ENCODE measurements around the gene BTBD9. TPM values are rescaled to one million over a fixed set of nuclear protein-coding genes. Genes with fewer than 3 reads are reported as not detected.

BTBD9 gene
- total RNA-seq, 1 experiment from 2014 or later: 4.3 TPM

DNA sequence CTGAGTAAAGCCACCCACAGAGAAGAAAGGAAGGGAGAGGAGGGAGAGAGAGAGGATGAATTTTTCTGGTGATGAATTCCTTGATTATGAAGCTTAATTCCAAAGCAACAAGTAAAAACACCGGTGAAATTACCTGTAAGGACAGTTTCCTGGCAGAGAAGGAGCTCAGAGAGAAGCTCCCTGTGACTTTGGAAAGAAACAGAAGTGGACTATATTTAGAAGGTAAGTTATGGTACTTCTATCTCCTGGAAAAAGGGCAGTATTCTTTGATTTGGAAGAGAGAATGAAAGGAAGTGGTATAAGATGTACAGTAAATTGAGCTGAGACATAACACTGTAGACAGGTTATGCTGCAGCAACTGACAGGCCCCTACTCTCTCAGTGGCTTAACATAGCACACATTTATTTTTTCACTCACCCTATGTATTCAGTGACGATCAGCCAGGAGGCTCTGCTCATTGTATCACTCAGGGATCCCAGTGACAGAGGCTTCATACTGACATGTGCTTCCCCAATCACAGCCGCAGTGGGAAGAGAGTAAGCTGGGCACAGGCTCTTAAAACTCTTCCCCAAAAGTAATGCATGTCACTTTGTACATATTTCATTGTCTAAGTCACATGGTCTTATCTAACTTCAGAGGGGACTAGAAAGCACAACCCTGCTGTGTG, 349.5 kb downstream of the BTBD9 start:
- Histone ChIP-seq H3K79me2 (ENCODE audit: low read length) (no peaks in the 10 kb centered on the region), H3K9me2 (replicated peaks; ENCODE audit: low read length) (no peaks in the 10 kb centered on the region), H3K4me3 (ENCODE audit: low read length) (no peak overlapping the region), H3K9ac (ENCODE audit: low read length) (no peak overlapping the region), H3K27me3 (ENCODE audit: low read length) (no peaks in the 10 kb centered on the region), H3K4me1 (ENCODE audit: insufficient read depth, low read length) (no peaks in the 10 kb centered on the region), H4K20me1 (ENCODE audit: low read length) (no peaks in the 10 kb centered on the region), H3K36me3 (ENCODE audit: low read depth, low read length) (no peaks in the 10 kb centered on the region), H3K9me3 (ENCODE audit: low read length) (no peaks in the 10 kb centered on the region), H3K4me2 (ENCODE audit: low read length) (no peak overlapping the region), H2AFZ (ENCODE audit: low read length) (no peak overlapping the region), H3K27ac (ENCODE audit: low read length) (no peak overlapping the region), H3F3A (ENCODE audit: low read length, unreplicated experiment) (no peaks in the 10 kb centered on the region)
- TF ChIP-seq, protein P1, sequence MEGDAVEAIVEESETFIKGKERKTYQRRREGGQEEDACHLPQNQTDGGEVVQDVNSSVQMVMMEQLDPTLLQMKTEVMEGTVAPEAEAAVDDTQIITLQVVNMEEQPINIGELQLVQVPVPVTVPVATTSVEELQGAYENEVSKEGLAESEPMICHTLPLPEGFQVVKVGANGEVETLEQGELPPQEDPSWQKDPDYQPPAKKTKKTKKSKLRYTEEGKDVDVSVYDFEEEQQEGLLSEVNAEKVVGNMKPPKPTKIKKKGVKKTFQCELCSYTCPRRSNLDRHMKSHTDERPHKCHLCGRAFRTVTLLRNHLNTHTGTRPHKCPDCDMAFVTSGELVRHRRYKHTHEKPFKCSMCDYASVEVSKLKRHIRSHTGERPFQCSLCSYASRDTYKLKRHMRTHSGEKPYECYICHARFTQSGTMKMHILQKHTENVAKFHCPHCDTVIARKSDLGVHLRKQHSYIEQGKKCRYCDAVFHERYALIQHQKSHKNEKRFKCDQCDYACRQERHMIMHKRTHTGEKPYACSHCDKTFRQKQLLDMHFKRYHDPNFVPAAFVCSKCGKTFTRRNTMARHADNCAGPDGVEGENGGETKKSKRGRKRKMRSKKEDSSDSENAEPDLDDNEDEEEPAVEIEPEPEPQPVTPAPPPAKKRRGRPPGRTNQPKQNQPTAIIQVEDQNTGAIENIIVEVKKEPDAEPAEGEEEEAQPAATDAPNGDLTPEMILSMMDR (conservative IDR thresholded peaks at IDR 0.05; ENCODE audit: low read depth, low read length): no peak
- TF ChIP-seq EZH2phosphoT487 (IDR thresholded peaks at IDR 0.05; ENCODE audit: borderline replicate concordance, low read length): no peak
- TF ChIP-seq EZH2 (IDR thresholded peaks at IDR 0.05; ENCODE audit: low read length, unreplicated experiment): no peak
- POLR2A ChIA-PET (ENCODE audit: unreplicated experiment): no interaction called here
- DNase-seq (no peak), ATAC-seq (no peak)
- no TSS peak for BruUV-seq (replicated peaks)
- CTCF ChIA-PET: no interaction called here
- intact Hi-C loops (cut with micrococcal nuclease): no loop called here

DNA sequence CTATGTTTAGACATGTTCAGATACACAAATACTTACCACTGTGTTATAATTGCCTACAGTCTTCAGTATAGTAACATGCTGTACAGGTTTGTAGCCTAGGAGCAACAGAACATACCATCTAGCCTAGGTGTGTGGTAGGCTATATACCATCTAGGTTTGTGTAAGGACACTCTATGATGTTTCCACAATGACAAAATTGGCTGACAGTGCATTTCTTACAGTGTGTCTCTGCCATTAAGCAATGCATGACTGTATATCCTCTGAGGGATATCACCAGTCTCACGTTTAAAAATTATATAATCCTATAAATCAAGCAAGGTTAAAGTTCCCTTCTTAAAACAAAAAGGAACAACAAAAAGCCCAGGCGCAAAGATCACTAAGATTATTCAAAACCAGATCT, 352.2 kb downstream of the BTBD9 start:
- Histone ChIP-seq H3K4me2 (ENCODE audit: low read length) (no peak overlapping the region), H3K27ac (ENCODE audit: low read length) (no peak overlapping the region), H2AFZ (ENCODE audit: low read length) (no peak overlapping the region), H3K27me3 (ENCODE audit: low read length) (no peaks in the 10 kb centered on the region), H4K20me1 (ENCODE audit: low read length) (no peaks in the 10 kb centered on the region), H3K9me2 (replicated peaks; ENCODE audit: low read length) (no peaks in the 10 kb centered on the region), H3K79me2 (ENCODE audit: low read length) (no peaks in the 10 kb centered on the region), H3K9ac (ENCODE audit: low read length) (no peak overlapping the region), H3K36me3 (ENCODE audit: low read depth, low read length) (no peaks in the 10 kb centered on the region), H3K9me3 (ENCODE audit: low read length) (no peaks in the 10 kb centered on the region), H3K4me1 (ENCODE audit: insufficient read depth, low read length) (peaks cover 27% of the 10 kb centered on the region), H3K4me3 (ENCODE audit: low read length) (no peak overlapping the region), H3F3A (ENCODE audit: low read length, unreplicated experiment) (peaks cover 4% of the 10 kb centered on the region)
- CTCF ChIA-PET: no interaction called here
- no TSS peak for BruUV-seq (replicated peaks)
- no peak for TF ChIP-seq EZH2phosphoT487 (IDR thresholded peaks at IDR 0.05; ENCODE audit: borderline replicate concordance, low read length)
- no peak for TF ChIP-seq EZH2 (IDR thresholded peaks at IDR 0.05; ENCODE audit: low read length, unreplicated experiment)
- TF ChIP-seq, protein P1 (conservative IDR thresholded peaks at IDR 0.05; ENCODE audit: low read depth, low read length): no peak
- POLR2A ChIA-PET (ENCODE audit: unreplicated experiment): no interaction called here
- DNase-seq (no peak), ATAC-seq (no peak)
- intact Hi-C loops (cut with micrococcal nuclease): loop anchor here (10.0 kb wide), 1 partner anchor 113 kb away; no protein-coding TSS in a partner anchor

DNA sequence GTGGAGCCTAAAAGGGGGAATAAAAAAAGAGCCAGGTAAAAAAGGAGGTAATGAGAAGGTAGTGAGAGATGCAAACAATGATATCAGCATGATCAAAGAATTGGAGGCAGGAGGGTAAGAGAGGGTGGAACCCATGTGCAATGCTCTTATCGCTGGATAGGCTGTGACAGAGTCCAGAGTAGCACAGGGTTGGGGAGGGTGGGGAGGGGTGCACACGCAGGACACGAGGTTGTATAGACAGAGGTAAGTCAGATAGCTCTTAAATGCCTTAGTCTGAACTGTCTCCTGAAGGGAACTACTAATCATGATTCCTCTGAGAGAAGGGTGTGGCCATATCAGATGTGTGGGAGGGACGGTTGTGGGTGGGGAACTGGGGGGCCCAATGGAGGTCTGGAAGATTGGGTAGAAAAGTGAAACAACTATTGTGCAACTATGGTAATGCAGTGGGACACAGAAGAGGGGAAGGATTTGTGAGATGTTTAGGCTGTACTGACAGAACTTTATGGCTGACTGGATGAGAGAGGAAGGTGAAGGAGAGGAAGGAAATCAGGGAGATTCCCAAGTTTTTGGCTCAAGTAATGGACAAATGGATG, 354.8 kb downstream of the BTBD9 start:
- Histone ChIP-seq H3K9me2 (replicated peaks; ENCODE audit: low read length) (no peaks in the 10 kb centered on the region), H3K36me3 (ENCODE audit: low read depth, low read length) (no peaks in the 10 kb centered on the region), H3K4me1 (ENCODE audit: insufficient read depth, low read length) (peaks cover 32% of the 10 kb centered on the region), H3K9ac (ENCODE audit: low read length) (no peak overlapping the region), H3K4me2 (ENCODE audit: low read length) (peak overlapping the region; percentile 71), H3K27ac (ENCODE audit: low read length) (no peak overlapping the region), H3K9me3 (ENCODE audit: low read length) (no peaks in the 10 kb centered on the region), H3K4me3 (ENCODE audit: low read length) (no peak overlapping the region), H2AFZ (ENCODE audit: low read length) (no peak overlapping the region), H3F3A (ENCODE audit: low read length, unreplicated experiment) (peaks cover 4% of the 10 kb centered on the region), H3K79me2 (ENCODE audit: low read length) (no peaks in the 10 kb centered on the region), H4K20me1 (ENCODE audit: low read length) (no peaks in the 10 kb centered on the region), H3K27me3 (ENCODE audit: low read length) (no peaks in the 10 kb centered on the region)
- BruUV-seq (replicated peaks): no TSS peak
- no peak for TF ChIP-seq EZH2phosphoT487 (IDR thresholded peaks at IDR 0.05; ENCODE audit: borderline replicate concordance, low read length)
- no peak for TF ChIP-seq EZH2 (IDR thresholded peaks at IDR 0.05; ENCODE audit: low read length, unreplicated experiment)
- TF ChIP-seq, protein P1 (conservative IDR thresholded peaks at IDR 0.05; ENCODE audit: low read depth, low read length): no peak
- POLR2A ChIA-PET (ENCODE audit: unreplicated experiment): no interaction called here
- no peak for DNase-seq
- no peak for ATAC-seq
- CTCF ChIA-PET: no interaction called here
- intact Hi-C loops (cut with micrococcal nuclease): loop anchor here (10.0 kb wide), 1 partner anchor 110 kb away; no protein-coding TSS in a partner anchor

Measured in PC-3 (cell line).